Small intestine (tissue), 7 donors: ENCODE measurements around the gene TNFAIP2. TPM values are rescaled to one million over a fixed set of nuclear protein-coding genes. Genes with fewer than 3 reads are reported as not detected.

Experiments used
- DNase-seq, 2 donors: peaks; one replicate each; pipeline versions ENCODE4 v3.0.0 to v3.0.0-alpha.2; 2013
- FAIRE-seq: peaks from 2 replicates; lab custom pipeline; 2012; peaks lifted over from hg19 to GRCh38; lab: Jason Lieb, UNC
- H3K27ac ChIP-seq, 3 donors: one replicate each; pipeline ENCODE4 v1.5.1; 2013; ENCODE audit warnings: low read length in 2 of 3, mild to moderate bottlenecking in 2 of 3, control low read depth in 1 of 3, inconsistent platforms in 1 of 3, low read depth in 1 of 3, moderate library complexity in 1 of 3
- H3K27me3 ChIP-seq, 3 donors: one replicate each; pipeline ENCODE4 v1.6.1; 2013; ENCODE audit warnings: low read length in 3 of 3, inconsistent platforms in 1 of 3; ENCODE audit not compliant: control insufficient read depth in 3 of 3, insufficient read depth in 3 of 3
- H3K36me3 ChIP-seq, 3 donors: one replicate each; pipeline ENCODE4 v1.6.1; 2013; ENCODE audit warnings: low read length in 3 of 3, inconsistent platforms in 1 of 3, low read depth in 1 of 3, mild to moderate bottlenecking in 1 of 3, moderate library complexity in 1 of 3; ENCODE audit not compliant: control insufficient read depth in 3 of 3, insufficient read depth in 2 of 3
- H3K4me1 ChIP-seq, 3 donors: one replicate each; pipeline ENCODE4 v1.6.1; 2013; ENCODE audit warnings: low read length in 2 of 3, inconsistent platforms in 1 of 3, low read depth in 1 of 3, mild to moderate bottlenecking in 1 of 3, moderate library complexity in 1 of 3; ENCODE audit not compliant: control insufficient read depth in 3 of 3, insufficient read depth in 2 of 3
- H3K4me3 ChIP-seq, 3 donors: one replicate each; pipeline ENCODE4 v1.5.1; 2013; ENCODE audit warnings: low read length in 3 of 3, control low read depth in 1 of 3, inconsistent platforms in 1 of 3, low read depth in 1 of 3, mild to moderate bottlenecking in 1 of 3, moderate library complexity in 1 of 3
- H3K9me3 ChIP-seq, 2 donors: one replicate each; pipeline ENCODE4 v1.6.1; 2013; ENCODE audit warnings: low read depth in 1 of 2, low read length in 1 of 2; ENCODE audit not compliant: control insufficient read depth in 2 of 2, insufficient read depth in 1 of 2
- WGBS, 3 donors: extraction: QIAGEN DNeasy Blood & Tissue Kit; methylation state at CpG; one replicate each; pipeline ENCODE4 v1.1.7; 2013; 5-methylcytosine and 5-hydroxymethylcytosine counted together
- polyA plus RNA-seq, 4 donors: library from polyadenylated mRNA; stranded (reverse) in 3 of 4; unstranded in 1 of 4; fragments of 200-250 nt in 3 of 4; fragments of 120-200 nt in 1 of 4; gene quantifications; one replicate each; pipeline versions ENCODE4 v1.2.1 to v1.2.3, GENCODE V29; 2013
- donor health status: healthy with polysubstance abuse.
- donor health status: control.
- donor health status: control.
- donor health status: Bipolar disorder and iron deficiency.
- donor health status: healthy.

TNFAIP2 gene
- polyA plus RNA-seq, 4 donors = 7.2 to 42.9 (median 15.4) TPM

DNA sequence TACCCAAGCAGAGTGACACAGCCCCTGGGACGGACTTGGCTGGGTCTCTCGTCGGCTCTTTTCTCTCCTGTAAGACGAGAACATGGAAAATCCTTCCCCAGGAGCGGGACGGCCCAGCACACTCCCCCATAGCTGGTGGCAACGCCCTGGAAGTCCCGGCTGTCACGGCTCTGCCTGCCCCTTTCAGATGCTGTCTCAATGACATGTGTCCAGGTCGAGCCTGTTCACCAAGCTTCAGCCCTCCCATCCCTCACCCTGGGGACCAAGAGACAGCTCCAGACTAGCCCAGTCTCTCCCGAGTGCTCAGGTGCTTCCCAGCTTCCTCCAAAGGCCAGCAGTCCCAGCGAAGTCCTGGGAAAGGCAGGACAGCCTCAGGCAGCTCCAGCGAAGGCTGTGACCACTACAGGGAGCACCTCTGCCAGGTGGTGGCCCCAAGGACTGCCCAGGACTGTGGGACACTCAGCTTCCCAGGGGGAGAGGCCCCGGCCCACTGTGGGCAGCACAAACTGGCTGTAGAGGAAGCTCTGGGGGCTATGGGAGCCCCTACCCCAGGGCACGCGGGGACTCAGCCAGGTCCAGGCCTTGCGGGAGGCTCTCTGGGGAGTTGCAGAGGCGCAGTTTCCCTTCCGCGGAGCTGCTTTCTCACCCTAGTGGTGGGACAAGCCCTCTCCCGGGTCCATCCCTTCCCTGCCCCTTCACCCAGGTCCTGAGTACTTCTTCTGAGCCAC is 33.6 kb downstream of the TNFAIP2 start:
- peaks cover 0 to 3% (median 0%) of the 10 kb centered on the region in 3 donors for H3K27me3 ChIP-seq
- WGBS, 3 donors = 73 to 76% (median 74%) methylated on average over 21 of the region's 21 CpGs
- peaks cover 0 to 4% of the 10 kb centered on the region in 2 donors for H3K9me3 ChIP-seq
- H3K4me3 ChIP-seq = no peak overlapping the region
- DNase-seq (no peak), FAIRE-seq (no peak)
- no peaks in the 10 kb centered on the region for H3K36me3 ChIP-seq
- H3K27ac ChIP-seq = no peak overlapping the region
- H3K4me1 ChIP-seq = no peaks in the 10 kb centered on the region

- Histone ChIP-seq H3K27me3 (peaks cover 0 to 7% (median 0%) of the 10 kb centered on the region in 3 donors), H3K4me1 (no peaks in the 10 kb centered on the region), H3K4me3 (no peak overlapping the region), H3K36me3 (no peaks in the 10 kb centered on the region), H3K9me3 (peaks cover 0 to 14% of the 10 kb centered on the region in 2 donors), H3K27ac (no peak overlapping the region)
- WGBS, 3 donors = 88 to 93% (median 92%) methylated on average over 19 of the region's 19 CpGs
- FAIRE-seq = no peak
- DNase-seq = no peak
These were observed 34.7 kb downstream of the TNFAIP2 start for GRCh38 chr14:103157969-103158368.

DNA sequence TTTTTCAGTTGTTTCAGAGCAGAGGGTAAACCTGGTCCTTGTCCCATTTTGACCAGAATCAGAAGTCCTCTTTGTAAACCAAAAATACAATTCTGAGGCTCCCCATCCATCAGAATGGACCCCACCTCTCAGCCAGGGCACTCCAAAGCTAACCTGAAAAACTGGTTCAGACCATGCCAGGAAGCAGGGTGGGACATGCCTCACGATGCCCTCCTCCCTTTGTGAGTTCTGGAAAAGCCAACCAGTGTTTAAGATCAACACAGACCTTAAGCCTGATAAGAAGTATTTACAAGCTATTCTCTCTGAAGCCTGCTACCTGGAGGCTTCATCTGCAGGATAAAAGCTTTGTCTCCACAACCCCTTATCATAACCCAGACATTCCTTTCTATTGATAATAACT is 35.4 kb downstream of the TNFAIP2 start:
- H3K9me3 ChIP-seq = peaks cover 0 to 14% of the 10 kb centered on the region in 2 donors
- no peak for DNase-seq
- no peaks in the 10 kb centered on the region for H3K4me1 ChIP-seq
- H3K27me3 ChIP-seq = peaks cover 0 to 7% (median 0%) of the 10 kb centered on the region in 3 donors
- FAIRE-seq = no peak
- no peak overlapping the region for H3K4me3 ChIP-seq
- no peaks in the 10 kb centered on the region for H3K36me3 ChIP-seq
- no peak overlapping the region for H3K27ac ChIP-seq
- WGBS, 3 donors = 6 to 37% (median 24%) methylated on average over 1 of the region's 1 CpG

DNA sequence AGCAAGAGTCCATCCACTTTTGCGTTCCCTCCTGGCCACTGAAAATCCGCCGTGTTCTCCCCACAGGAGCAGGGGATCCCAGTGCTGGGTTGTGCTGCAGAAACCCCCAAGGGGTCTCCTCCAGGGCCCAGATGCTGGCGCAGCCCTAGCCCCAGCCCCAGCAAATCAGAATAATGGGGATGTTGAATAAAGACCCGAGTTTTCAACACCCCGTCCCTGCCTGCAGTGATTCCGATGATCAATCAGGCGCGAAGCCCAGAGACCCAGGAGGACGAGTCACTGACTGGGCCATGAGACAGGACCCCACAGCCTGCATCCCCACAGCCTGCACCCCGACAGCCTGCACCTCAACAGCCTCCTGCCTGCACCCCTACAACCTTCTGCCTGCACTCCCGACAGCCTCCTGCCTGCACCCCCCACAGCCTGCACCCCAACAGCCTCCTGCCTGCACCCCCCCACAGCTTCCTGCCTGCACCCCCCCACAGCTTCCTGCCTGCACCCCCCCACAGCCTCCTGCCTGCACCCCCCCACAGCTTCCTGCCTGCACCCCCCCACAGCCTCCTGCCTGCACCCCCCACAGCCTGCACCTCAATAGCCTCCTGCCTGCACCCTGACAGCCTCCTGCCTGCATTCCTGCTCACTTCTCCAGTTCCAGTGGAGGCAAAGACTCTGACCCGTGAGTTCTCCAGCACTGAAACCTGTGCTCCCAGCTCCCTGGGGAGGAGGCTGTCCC is 37.2 kb downstream of the TNFAIP2 start:
- 86 to 92% (median 86%) methylated on average over 13 of the region's 13 CpGs for WGBS, 3 donors
- Histone ChIP-seq H3K9me3 (peaks cover 0 to 14% of the 10 kb centered on the region in 2 donors), H3K4me3 (no peak overlapping the region), H3K27ac (no peak overlapping the region), H3K4me1 (no peaks in the 10 kb centered on the region), H3K36me3 (no peaks in the 10 kb centered on the region), H3K27me3 (peaks cover 0 to 10% (median 0%) of the 10 kb centered on the region in 3 donors)
- DNase-seq (no peak), FAIRE-seq (no peak)

DNA sequence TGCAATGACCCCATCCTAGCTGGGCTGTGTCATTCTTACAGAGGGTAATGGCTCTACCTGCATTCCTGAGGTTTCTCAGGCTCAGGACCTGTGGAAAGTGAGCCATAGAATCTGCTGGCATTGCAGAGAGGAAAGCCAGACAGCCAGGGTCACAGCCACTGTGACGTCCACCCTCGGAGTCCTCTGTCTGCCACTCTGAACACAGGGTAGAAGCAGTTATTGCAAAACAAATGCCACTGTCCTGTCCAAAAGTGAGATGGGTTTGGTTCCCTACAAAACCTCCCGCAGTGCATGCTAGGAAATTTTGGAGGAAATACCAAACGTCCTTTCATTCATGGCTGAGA is 37.8 kb downstream of the TNFAIP2 start:
- Histone ChIP-seq H3K4me3 (no peak overlapping the region), H3K36me3 (no peaks in the 10 kb centered on the region), H3K4me1 (no peaks in the 10 kb centered on the region), H3K9me3 (peaks cover 0 to 14% of the 10 kb centered on the region in 2 donors), H3K27me3 (peaks cover 0 to 10% (median 0%) of the 10 kb centered on the region in 3 donors), H3K27ac (no peak overlapping the region)
- FAIRE-seq = no peak
- WGBS, 3 donors = 66 to 80% (median 79%) methylated on average over 4 of the region's 4 CpGs
- DNase-seq = no peak

GRCh38 chr14:103163199-103163598 is 39.9 kb downstream of the TNFAIP2 start:
- H3K27ac ChIP-seq = no peak overlapping the region
- peaks cover 0 to 19% of the 10 kb centered on the region in 2 donors for H3K9me3 ChIP-seq
- H3K27me3 ChIP-seq = peaks cover 0 to 10% (median 0%) of the 10 kb centered on the region in 3 donors
- WGBS, 3 donors = 76 to 82% (median 82%) methylated on average over 5 of the region's 5 CpGs
- H3K4me1 ChIP-seq = no peaks in the 10 kb centered on the region
- H3K4me3 ChIP-seq = no peak overlapping the region
- DNase-seq (no peak), FAIRE-seq (no peak)
- H3K36me3 ChIP-seq = no peaks in the 10 kb centered on the region

- DNase-seq = no peak
- no peak overlapping the region for H3K4me3 ChIP-seq
- H3K4me1 ChIP-seq = no peaks in the 10 kb centered on the region
- peaks cover 0 to 23% of the 10 kb centered on the region in 2 donors for H3K9me3 ChIP-seq
- H3K27ac ChIP-seq = no peak overlapping the region
- WGBS, 3 donors = 62 to 65% (median 64%) methylated on average over 10 of the region's 10 CpGs
- H3K36me3 ChIP-seq = no peaks in the 10 kb centered on the region
- peaks cover 0 to 10% (median 0%) of the 10 kb centered on the region in 3 donors for H3K27me3 ChIP-seq
- no peak for FAIRE-seq
These were observed 40.7 kb downstream of the TNFAIP2 start for GRCh38 chr14:103164006-103164405.

DNA sequence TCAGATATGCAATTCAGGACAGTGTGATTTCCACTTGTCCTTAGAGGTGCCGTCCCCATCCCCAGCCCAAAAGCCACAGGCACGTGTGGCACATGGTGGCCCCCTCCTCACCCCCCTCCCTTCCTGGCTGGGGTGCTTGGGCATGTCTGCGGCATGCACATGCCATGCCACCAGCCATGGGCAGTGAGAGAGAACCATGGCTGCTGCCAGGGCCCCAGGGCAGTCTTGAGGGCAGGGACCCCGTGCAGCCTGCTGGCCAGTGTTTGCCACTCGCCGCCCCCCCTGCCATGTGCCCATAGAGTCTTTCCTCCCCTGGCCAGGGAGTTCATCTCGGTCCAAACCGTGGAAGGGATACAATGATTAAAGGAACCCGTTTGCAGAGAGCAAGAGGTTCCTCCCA is 41.5 kb downstream of the TNFAIP2 start:
- no peaks in the 10 kb centered on the region for H3K36me3 ChIP-seq
- H3K27ac ChIP-seq = no peak overlapping the region
- H3K4me1 ChIP-seq = no peaks in the 10 kb centered on the region
- WGBS, 3 donors = 63 to 68% (median 67%) methylated on average over 9 of the region's 9 CpGs
- DNase-seq (no peak), FAIRE-seq (no peak)
- H3K9me3 ChIP-seq = peaks cover 0 to 31% of the 10 kb centered on the region in 2 donors
- peaks cover 0 to 10% (median 2%) of the 10 kb centered on the region in 3 donors for H3K27me3 ChIP-seq
- no peak overlapping the region for H3K4me3 ChIP-seq
